Smooth muscle cell (in vitro differentiated cells): ENCODE results near the gene PHACTR1. TPM values are rescaled to one million over a fixed set of nuclear protein-coding genes. Genes with fewer than 3 reads are reported as not detected.

ENCODE experiments used
- DNase-seq: peaks from one replicate; lab custom pipeline; 2025; ENCODE audit not compliant: unreplicated experiment; lab: John Stamatoyannopoulos, UW
- H2AFZ ChIP-seq: fragments of 200-600 bp; sonication (generic); 2 replicates; pipeline ENCODE4 v1.6.0; 2016; ENCODE audit warnings: antibody characterized with exemption, low read depth, mild to moderate bottlenecking
- H3F3A ChIP-seq: fragments of 200-600 bp; sonication (generic); 2 replicates; pipeline ENCODE4 v1.6.0; 2017; ENCODE audit warnings: antibody characterized with exemption, low read depth
- H3K27ac ChIP-seq: fragments of 200-600 bp; sonication (generic); 2 replicates; pipeline ENCODE4 v1.5.1; 2016; ENCODE audit warnings: low read depth, mild to moderate bottlenecking
- H3K27me3 ChIP-seq: fragments of 200-600 bp; sonication (generic); 2 replicates; pipeline ENCODE4 v1.6.1; 2016; ENCODE audit warnings: low read depth, mild to moderate bottlenecking
- H3K36me3 ChIP-seq: fragments of 200-600 bp; sonication (generic); 2 replicates; pipeline ENCODE4 v1.5.1; 2016; ENCODE audit warnings: low read depth
- H3K4me1 ChIP-seq: fragments of 200-600 bp; sonication (generic); 2 replicates; pipeline ENCODE4 v1.5.1; 2016; ENCODE audit warnings: low read depth
- H3K4me2 ChIP-seq: fragments of 200-600 bp; sonication (generic); 2 replicates; pipeline ENCODE4 v1.6.0; 2016; ENCODE audit warnings: mild to moderate bottlenecking
- H3K4me3 ChIP-seq: fragments of 200-600 bp; sonication (generic); 2 replicates; pipeline ENCODE4 v1.5.1; 2016; ENCODE audit warnings: mild to moderate bottlenecking
- H3K79me2 ChIP-seq: fragments of 200-600 bp; sonication (generic); 2 replicates; pipeline ENCODE4 v1.6.0; 2016; ENCODE audit warnings: low read depth, mild to moderate bottlenecking
- H3K9ac ChIP-seq: fragments of 200-600 bp; sonication (generic); 2 replicates; pipeline ENCODE4 v1.6.0; 2016; ENCODE audit warnings: low read depth
- H3K9me3 ChIP-seq: fragments of 200-600 bp; sonication (generic); replicated peaks from 2 replicates; pipeline ENCODE4 v1.5.1; 2016; ENCODE audit warnings: low read depth
- H4K20me1 ChIP-seq: fragments of 200-600 bp; sonication (generic); 2 replicates; pipeline ENCODE4 v1.6.0; 2016; ENCODE audit warnings: low read depth
- CTCF ChIP-seq: fragments of 200-600 bp; sonication (generic); IDR thresholded peaks from 2 replicates; pipeline ENCODE4 v1.5.1; 2017; ENCODE audit warnings: borderline replicate concordance, mild to moderate bottlenecking, antibody characterized with exemption; ENCODE audit not compliant: insufficient read depth, poor library complexity, severe bottlenecking
- WGBS: methylation state at CpG from one replicate; pipeline ENCODE4 v1.1.7; 2016; ENCODE audit warnings: low lambda C conversion rate; 5-methylcytosine and 5-hydroxymethylcytosine counted together
- polyA plus RNA-seq: library from polyadenylated mRNA; unstranded; fragments of >200 nt; fragmentation: Nextera tagmentation; extraction: Ambion mirVana; gene quantifications from 2 replicates; pipeline ENCODE4 v1.2.1, GENCODE V29; 2016
- total RNA-seq: library from RNA; depleted of rRNA; stranded (reverse); fragments of >200 nt; gene quantifications from 2 replicates; pipeline ENCODE4 v1.2.3, GENCODE V29; 2014

The PHACTR1 gene
- total and polyA plus RNA-seq, 2 experiments from 2014 or later = 0.09 to 0.67 TPM

DNA sequence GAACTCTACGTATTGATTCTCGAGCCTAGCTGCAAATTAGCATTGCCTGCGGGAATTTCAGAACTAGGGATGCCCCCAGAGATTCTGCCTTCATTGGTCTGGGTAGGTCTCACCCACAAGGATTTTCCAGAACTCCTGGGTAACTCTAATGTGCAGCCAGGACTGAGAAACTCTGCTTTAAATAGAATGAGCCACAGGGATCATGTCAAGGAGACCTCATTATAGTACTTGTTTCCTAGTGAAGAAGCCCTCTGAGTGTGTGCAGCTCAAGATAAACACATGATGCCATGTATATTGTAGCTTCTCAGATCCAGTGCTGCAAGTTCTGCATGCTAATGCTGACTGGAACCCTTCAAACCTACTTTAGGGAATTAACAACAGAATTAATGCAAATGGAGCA, 179.2 kb downstream of the PHACTR1 start:
- no peak for DNase-seq
- Histone ChIP-seq H3K4me1 (no peaks in the 10 kb centered on the region), H3K27ac (no peak overlapping the region), H3K4me3 (no peak overlapping the region), H2AFZ (no peak overlapping the region), H3F3A (no peaks in the 10 kb centered on the region), H3K9me3 (no peaks in the 10 kb centered on the region), H3K36me3 (no peaks in the 10 kb centered on the region), H3K9ac (no peak overlapping the region), H3K79me2 (no peaks in the 10 kb centered on the region), H3K27me3 (peaks cover 35% of the 10 kb centered on the region), H4K20me1 (no peaks in the 10 kb centered on the region), H3K4me2 (no peak overlapping the region)
- TF ChIP-seq CTCF = no peak
- 87% methylated on average over 3 of the region's 3 CpGs for WGBS

GRCh38 chr6:12896208-12896733, 179.7 kb downstream of the PHACTR1 start:
- no peaks in the 10 kb centered on the region for H3K9me3 ChIP-seq
- no peaks in the 10 kb centered on the region for H3F3A ChIP-seq
- H3K4me2 ChIP-seq = no peak overlapping the region
- no peak for DNase-seq
- no peaks in the 10 kb centered on the region for H4K20me1 ChIP-seq
- no peak overlapping the region for H3K9ac ChIP-seq
- no peak overlapping the region for H3K4me3 ChIP-seq
- TF ChIP-seq CTCF = no peak
- no peak overlapping the region for H2AFZ ChIP-seq
- H3K27me3 ChIP-seq = peaks cover 35% of the 10 kb centered on the region
- no peaks in the 10 kb centered on the region for H3K36me3 ChIP-seq
- no peak overlapping the region for H3K27ac ChIP-seq
- 86% methylated on average over 7 of the region's 7 CpGs for WGBS
- H3K79me2 ChIP-seq = no peaks in the 10 kb centered on the region
- H3K4me1 ChIP-seq = no peaks in the 10 kb centered on the region

- peaks cover 45% of the 10 kb centered on the region for H3K27me3 ChIP-seq
- no peaks in the 10 kb centered on the region for H3K36me3 ChIP-seq
- WGBS = 91% methylated on average over 10 of the region's 10 CpGs
- H3K4me2 ChIP-seq = no peak overlapping the region
- no peak for DNase-seq
- no peaks in the 10 kb centered on the region for H4K20me1 ChIP-seq
- no peak overlapping the region for H3K27ac ChIP-seq
- H3F3A ChIP-seq = no peaks in the 10 kb centered on the region
- no peak overlapping the region for H3K4me3 ChIP-seq
- no peaks in the 10 kb centered on the region for H3K79me2 ChIP-seq
- no peak for TF ChIP-seq CTCF
- H2AFZ ChIP-seq = no peak overlapping the region
- H3K9me3 ChIP-seq = no peaks in the 10 kb centered on the region
- no peak overlapping the region for H3K9ac ChIP-seq
- H3K4me1 ChIP-seq = no peaks in the 10 kb centered on the region
Measured at GRCh38 chr6:12898603-12899002, 182.0 kb downstream of the PHACTR1 start.
